Skeletal muscle satellite cell (primary cell): Measurements from ENCODE around the gene L1CAM.
"Not testable (repeated sequence)": the region's sequence is repeated elsewhere in the genome, so short reads cannot be mapped to it uniquely, and the experiment has no call there.

ENCODE experiments used
- H3K27me3 ChIP-seq: 2 replicates; pipeline ENCODE4 v1.7.0; 2013; ENCODE audit warnings: low read length; ENCODE audit not compliant: control insufficient read depth, insufficient read depth
- H3K36me3 ChIP-seq: 2 replicates; pipeline ENCODE4 v1.7.0; 2013; ENCODE audit warnings: mild to moderate bottlenecking, control low read depth, low read length; ENCODE audit not compliant: insufficient read depth
- H3K4me1 ChIP-seq: 2 replicates; pipeline ENCODE4 v1.7.0; 2013; ENCODE audit warnings: low read length; ENCODE audit not compliant: control insufficient read depth, insufficient read depth
- H3K4me2 ChIP-seq: 2 replicates; pipeline ENCODE4 v1.7.0; 2013; ENCODE audit warnings: mild to moderate bottlenecking, low read length
- H3K4me3 ChIP-seq: 2 replicates; pipeline ENCODE4 v1.7.0; 2013; ENCODE audit warnings: low read length
- H3K9ac ChIP-seq: 2 replicates; pipeline ENCODE4 v1.7.0; 2013; ENCODE audit warnings: mild to moderate bottlenecking, low read depth, low read length, moderate library complexity
- H3K9me3 ChIP-seq: replicated peaks from 2 replicates; pipeline ENCODE4 v1.7.0; 2013; ENCODE audit warnings: mild to moderate bottlenecking, control low read depth, low read length

The L1CAM gene

DNA sequence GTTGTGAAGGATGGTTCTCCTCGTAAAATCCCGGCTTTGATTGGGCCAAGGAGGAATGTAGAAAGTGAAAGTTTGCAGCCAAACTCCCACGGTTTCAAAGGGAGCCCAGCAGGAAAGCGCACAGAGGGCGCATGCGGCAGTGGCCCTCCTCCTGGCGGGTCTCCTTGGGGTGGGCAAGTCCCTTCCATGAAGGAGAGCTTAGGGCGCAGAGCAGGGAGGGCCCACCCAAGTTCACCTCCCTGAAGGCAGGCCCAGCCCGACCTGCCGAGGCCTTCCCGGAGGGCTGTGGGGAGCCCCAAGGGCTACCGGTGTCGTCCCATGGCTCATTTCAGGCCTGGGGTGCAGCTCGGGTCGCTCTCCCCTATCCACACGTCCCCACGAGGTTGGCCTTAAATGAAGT is 57.7 kb downstream of the L1CAM start:
- Histone ChIP-seq H3K27me3 (peaks cover 34% of the 10 kb centered on the region), H3K4me3 (no peak overlapping the region), H3K4me2 (no peak overlapping the region), H3K36me3 (no peaks in the 10 kb centered on the region), H3K4me1 (no peaks in the 10 kb centered on the region), H3K9me3 (no peaks in the 10 kb centered on the region), H3K9ac (no peak overlapping the region)

DNA sequence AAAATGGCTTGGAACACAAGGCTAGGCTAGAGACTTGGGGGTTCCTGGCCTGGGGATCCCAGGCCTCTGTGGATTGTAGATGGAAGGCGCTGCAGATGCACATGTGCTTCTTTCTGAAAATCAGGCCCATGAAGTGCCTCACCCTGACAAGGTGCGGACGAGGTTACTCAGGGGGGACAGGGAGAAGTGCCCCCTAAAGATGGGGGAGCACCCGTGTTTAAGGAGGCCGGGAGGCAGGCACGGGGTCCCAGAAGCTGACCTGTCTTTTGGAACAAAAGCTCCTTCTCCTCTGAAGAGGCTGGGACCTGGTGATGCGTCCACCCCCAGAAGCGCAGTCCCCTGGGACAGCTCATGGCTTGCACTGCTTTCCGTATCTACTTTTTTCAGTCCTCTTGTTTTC is 58.1 kb downstream of the L1CAM start:
- H3K9ac ChIP-seq = no peak overlapping the region
- no peak overlapping the region for H3K4me2 ChIP-seq
- H3K36me3 ChIP-seq = no peaks in the 10 kb centered on the region
- no peak overlapping the region for H3K4me3 ChIP-seq
- no peaks in the 10 kb centered on the region for H3K9me3 ChIP-seq
- no peaks in the 10 kb centered on the region for H3K4me1 ChIP-seq
- H3K27me3 ChIP-seq = peaks cover 32% of the 10 kb centered on the region

DNA sequence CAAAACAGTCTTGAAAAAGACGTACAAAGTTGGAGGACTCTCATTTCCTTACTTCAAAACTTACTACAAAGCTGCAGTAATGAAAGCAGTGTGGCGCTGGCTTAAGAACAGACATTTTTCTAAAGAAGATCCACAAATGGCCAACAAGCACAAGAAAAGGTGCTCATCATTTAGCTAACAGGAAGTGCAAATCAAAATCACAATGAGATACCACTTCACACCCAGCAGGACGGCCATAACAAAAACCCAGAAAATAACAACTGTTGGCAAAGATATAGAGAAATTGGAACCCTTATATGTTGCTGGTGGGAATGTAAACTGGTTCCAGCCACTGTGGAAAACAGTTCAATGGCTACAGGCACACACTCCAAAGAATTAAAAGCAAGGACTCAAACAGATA is 59.0 kb downstream of the L1CAM start:
- H3K9me3 ChIP-seq = no peaks in the 10 kb centered on the region
- peaks cover 29% of the 10 kb centered on the region for H3K27me3 ChIP-seq
- no peak overlapping the region for H3K4me2 ChIP-seq
- no peak overlapping the region for H3K9ac ChIP-seq
- no peaks in the 10 kb centered on the region for H3K4me1 ChIP-seq
- no peaks in the 10 kb centered on the region for H3K36me3 ChIP-seq
- no peak overlapping the region for H3K4me3 ChIP-seq

GRCh38 chrX:153825042-153825441 is 60.9 kb downstream of the L1CAM start:
- no peak overlapping the region for H3K4me2 ChIP-seq
- H3K9ac ChIP-seq = no peak overlapping the region
- no peaks in the 10 kb centered on the region for H3K36me3 ChIP-seq
- H3K4me3 ChIP-seq = no peak overlapping the region
- no peaks in the 10 kb centered on the region for H3K9me3 ChIP-seq
- H3K4me1 ChIP-seq = no peaks in the 10 kb centered on the region
- peaks cover 22% of the 10 kb centered on the region for H3K27me3 ChIP-seq

DNA sequence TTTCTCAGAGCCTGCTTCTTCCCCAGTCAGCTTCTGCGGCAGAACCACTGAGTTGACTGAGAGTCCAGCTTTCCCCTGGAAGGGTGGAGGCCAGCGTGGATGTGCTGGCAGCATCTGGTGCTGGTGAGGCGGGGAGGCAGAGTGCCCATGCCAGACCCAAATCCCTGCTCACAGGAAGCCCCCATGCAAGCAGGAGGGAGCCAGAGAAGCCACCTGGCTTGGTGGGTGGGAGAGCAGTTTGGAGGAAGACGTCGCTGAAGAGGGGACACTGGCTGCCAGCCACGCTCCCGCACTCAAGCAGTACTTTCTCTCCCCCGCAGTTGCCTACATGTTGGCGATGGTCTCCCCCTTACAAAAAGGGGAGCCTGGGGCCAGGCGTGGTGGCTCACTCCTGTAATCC is 61.6 kb downstream of the L1CAM start:
- Histone ChIP-seq H3K36me3 (no peaks in the 10 kb centered on the region), H3K27me3 (peaks cover 20% of the 10 kb centered on the region), H3K4me2 (no peak overlapping the region), H3K9me3 (no peaks in the 10 kb centered on the region), H3K9ac (no peak overlapping the region), H3K4me3 (no peak overlapping the region), H3K4me1 (no peaks in the 10 kb centered on the region)

GRCh38 chrX:153821066-153821465 is 64.9 kb downstream of the L1CAM start:
- no peak overlapping the region for H3K4me3 ChIP-seq
- no peaks in the 10 kb centered on the region for H3K9me3 ChIP-seq
- H3K4me2 ChIP-seq = no peak overlapping the region
- no peaks in the 10 kb centered on the region for H3K36me3 ChIP-seq
- no peak overlapping the region for H3K9ac ChIP-seq
- peaks cover 5% of the 10 kb centered on the region for H3K27me3 ChIP-seq
- H3K4me1 ChIP-seq = no peaks in the 10 kb centered on the region

GRCh38 chrX:153820601-153821000 is 65.4 kb downstream of the L1CAM start:
- no peaks in the 10 kb centered on the region for H3K36me3 ChIP-seq
- H3K4me1 ChIP-seq = no peaks in the 10 kb centered on the region
- H3K9ac ChIP-seq = no peak overlapping the region
- H3K4me3 ChIP-seq = no peak overlapping the region
- H3K9me3 ChIP-seq = no peaks in the 10 kb centered on the region
- no peak overlapping the region for H3K4me2 ChIP-seq
- peaks cover 5% of the 10 kb centered on the region for H3K27me3 ChIP-seq

DNA sequence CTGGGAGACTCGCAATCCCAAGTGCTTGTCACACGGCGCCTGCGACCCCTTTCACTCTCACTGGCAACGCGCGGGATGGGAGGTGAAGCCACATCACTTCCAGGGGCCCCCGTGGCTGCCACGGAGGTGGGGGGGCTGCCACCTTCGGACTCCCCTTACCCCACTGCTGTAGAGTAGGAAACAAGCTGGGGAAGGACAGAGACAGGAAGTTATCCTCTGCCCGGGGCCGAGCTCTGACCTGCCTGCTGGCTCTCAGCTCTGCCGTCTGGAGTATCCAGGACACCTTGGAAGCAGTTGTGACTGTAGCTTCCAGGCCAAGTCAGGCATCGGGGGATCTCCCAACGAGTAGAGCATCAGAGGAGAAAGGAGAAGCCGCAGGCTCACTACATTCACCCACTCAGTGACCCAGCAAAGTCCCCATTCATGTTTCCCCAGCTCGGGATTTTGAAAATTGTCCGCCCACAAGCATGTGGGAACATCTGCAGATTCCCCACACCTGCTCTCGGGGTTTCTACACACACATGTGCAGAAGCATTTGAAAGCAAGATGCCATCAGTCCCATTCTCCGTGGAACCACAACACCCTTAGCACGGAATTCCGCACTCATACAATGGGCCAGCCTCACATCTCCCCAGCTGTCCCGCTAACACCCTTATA is 66.5 kb downstream of the L1CAM start:
- Histone ChIP-seq H3K4me3 (peak overlapping the region; percentile 49), H3K4me2 (peak overlapping the region; percentile 77), H3K27me3 (no peaks in the 10 kb centered on the region), H3K9me3 (no peaks in the 10 kb centered on the region), H3K4me1 (no peaks in the 10 kb centered on the region), H3K36me3 (no peaks in the 10 kb centered on the region), H3K9ac (no peak overlapping the region)

DNA sequence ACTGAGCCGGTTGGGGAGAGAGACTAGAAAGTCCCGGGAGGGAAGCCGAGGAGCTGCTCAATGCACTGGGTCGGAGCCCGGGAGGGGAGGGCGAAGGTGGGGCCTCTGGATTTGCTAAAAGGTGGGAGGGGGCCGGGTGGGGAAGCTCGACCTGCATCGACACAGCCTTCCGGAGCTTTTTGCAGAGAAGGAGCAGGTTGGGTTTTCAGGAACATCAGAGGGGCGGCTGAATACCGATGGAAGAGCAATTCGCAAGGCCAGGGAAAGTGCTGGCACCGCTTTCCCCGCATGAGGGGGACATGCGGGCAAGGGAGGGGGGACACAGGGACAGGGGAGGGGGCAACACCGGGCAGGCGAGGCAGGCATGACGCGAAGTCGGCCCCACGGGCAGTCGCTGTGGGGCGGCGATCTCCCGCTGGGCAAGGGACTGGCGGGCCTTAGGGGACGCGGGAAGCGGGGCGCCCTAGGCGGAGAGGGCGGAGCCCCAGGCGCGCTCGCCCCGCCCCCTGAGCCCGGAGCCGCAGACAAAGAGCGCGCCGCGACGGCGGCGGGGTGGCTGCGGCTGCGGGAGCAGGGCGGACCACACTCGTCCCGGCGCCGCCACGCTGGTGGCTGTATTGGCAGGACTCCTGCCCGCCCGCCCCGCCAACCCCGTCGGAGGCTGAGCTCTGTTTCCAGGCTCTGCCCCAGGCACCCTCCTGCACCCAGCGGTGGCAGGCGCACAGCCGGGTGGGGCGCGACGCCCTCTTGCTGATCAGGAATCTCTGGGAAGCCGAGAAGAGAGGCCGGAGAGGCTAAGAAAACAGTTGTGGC is 67.2 kb downstream of the L1CAM start:
- no peaks in the 10 kb centered on the region for H3K36me3 ChIP-seq
- no peak overlapping the region for H3K9ac ChIP-seq
- no peaks in the 10 kb centered on the region for H3K27me3 ChIP-seq
- peak overlapping the region; percentile 49 for H3K4me3 ChIP-seq
- no peaks in the 10 kb centered on the region for H3K4me1 ChIP-seq
- H3K9me3 ChIP-seq = no peaks in the 10 kb centered on the region
- H3K4me2 ChIP-seq = peak overlapping the region; percentile 77

GRCh38 chrX:153818064-153818463 is 67.9 kb downstream of the L1CAM start:
- H3K36me3 ChIP-seq, H3K4me3 ChIP-seq, H3K4me1 ChIP-seq, H3K27me3 ChIP-seq, H3K4me2 ChIP-seq, H3K9ac ChIP-seq, H3K9me3 ChIP-seq: not testable (repeated sequence)

GRCh38 chrX:153816831-153817690 is 68.9 kb downstream of the L1CAM start:
- Histone ChIP-seq H3K9ac (no peak overlapping the region), H3K27me3 (no peaks in the 10 kb centered on the region), H3K9me3 (no peaks in the 10 kb centered on the region), H3K36me3 (no peaks in the 10 kb centered on the region), H3K4me3 (no peak overlapping the region), H3K4me2 (no peak overlapping the region), H3K4me1 (no peaks in the 10 kb centered on the region)
